K562 (cell line): ENCODE results near the gene ANKRD36B. TPM values are rescaled to one million over a fixed set of nuclear protein-coding genes. Genes with fewer than 3 reads are reported as not detected.
"Not testable (repeated sequence)": the region's sequence is repeated elsewhere in the genome, so short reads cannot be mapped to it uniquely, and the experiment has no call there.

ENCODE experiments used
- ATAC-seq: fragments of 200-7000 bp; cut with Tn5 transposase; 3 replicates; pipeline ENCODE4 v1.9.1; 2020; ENCODE audit warnings: moderate library complexity
- BruUV-seq: library from RNA; stranded (reverse); fragments of 400-500 nt; replicated peaks from 2 replicates; lab custom pipeline; 2021; lab: Mats Ljungman, UMichigan
- CTCF ChIA-PET: fragments of 300-600 bp; formaldehyde crosslinking; extraction: SDS; loops from one replicate; lab custom pipeline; 2021; ENCODE audit warnings: low intra/inter-chr PET ratio; lab: Yijun Ruan, JAX
- POLR2A ChIA-PET: fragments of 300-600, 350-650 bp; sonication (Branson Sonifier 250); formaldehyde crosslinking; extraction: SDS; loops from one replicate; lab custom pipeline; 2021; ENCODE audit warnings: antibody characterized with exemption, inconsistent platforms; lab: Yijun Ruan, JAX
- DNase-seq, 4 experiments: peaks; one replicate each; pipeline versions ENCODE4 v3.0.0 to v3.0.0-alpha.2; 2011 to 2018; ENCODE audit warnings: low spot score in 3 of 4, mixed read lengths in 3 of 4; ENCODE audit errors: extremely low read depth in 1 of 4
- FAIRE-seq: peaks from 2 replicates; lab custom pipeline; 2011; peaks lifted over from hg19 to GRCh38; lab: Jason Lieb, UNC
- H2AFZ ChIP-seq: 2 replicates; pipeline ENCODE4 v1.6.0; 2011; ENCODE audit warnings: low read depth, low read length, control low read depth, inconsistent platforms
- H3K27ac ChIP-seq: fragments of 200-600 bp; 3 replicates; pipeline ENCODE4 v1.8.0; 2011; ENCODE audit warnings: low read depth, mild to moderate bottlenecking, control low read depth, inconsistent platforms, low read length, moderate library complexity, mixed read lengths; ENCODE audit errors: extremely low read depth
- H3K27me3 ChIP-seq, 2 experiments: fragments of 300-600 bp in 1 of 2; 2 replicates in 1 of 2; 3 replicates in 1 of 2; pipeline versions ENCODE4 v1.6.0 to v1.8.0; 2011; ENCODE audit warnings: inconsistent platforms in 2 of 2, low read length in 2 of 2, mild to moderate bottlenecking in 1 of 2, mixed read lengths in 1 of 2, moderate library complexity in 1 of 2; ENCODE audit not compliant: control insufficient read depth in 2 of 2, insufficient read depth in 2 of 2
- H3K36me3 ChIP-seq: fragments of 300-600 bp; 3 replicates; pipeline ENCODE4 v1.8.0; 2011; ENCODE audit warnings: mild to moderate bottlenecking, low read length, inconsistent platforms; ENCODE audit not compliant: control insufficient read depth, insufficient read depth
- H3K4me1 ChIP-seq, 2 experiments: fragments of 200-600 bp in 1 of 2; replicated peaks in 1 of 2; 2 replicates in 1 of 2; 3 replicates in 1 of 2; pipeline versions ENCODE4 v1.5.1 to v1.8.0; 2011; ENCODE audit warnings: inconsistent platforms in 2 of 2, low read length in 2 of 2, mild to moderate bottlenecking in 1 of 2, mixed read lengths in 1 of 2, moderate library complexity in 1 of 2; ENCODE audit not compliant: control insufficient read depth in 2 of 2, insufficient read depth in 2 of 2
- H3K4me2 ChIP-seq: 2 replicates; pipeline ENCODE4 v1.6.1; 2011; ENCODE audit warnings: low read length, control low read depth, inconsistent platforms, mixed read lengths; ENCODE audit not compliant: insufficient read depth
- H3K4me3 ChIP-seq: fragments of 200-600 bp; sonication (generic), shearing (Covaris generic); 2 replicates; pipeline ENCODE4 v1.5.1; 2016; ENCODE audit warnings: control low read depth, inconsistent platforms
- H3K79me2 ChIP-seq: fragments of 200-600 bp; 3 replicates; pipeline ENCODE4 v1.8.0; 2011; ENCODE audit warnings: low read length, inconsistent platforms; ENCODE audit not compliant: control insufficient read depth, insufficient read depth
- H3K9ac ChIP-seq, 2 experiments: 2 replicates each; pipeline versions ENCODE4 v1.6.0 to v1.6.1; 2011; ENCODE audit warnings: low read depth in 2 of 2, low read length in 2 of 2, control low read depth in 1 of 2, inconsistent platforms in 1 of 2, mild to moderate bottlenecking in 1 of 2, mixed read lengths in 1 of 2; ENCODE audit not compliant: insufficient read depth in 1 of 2
- H3K9me1 ChIP-seq: one replicate; pipeline ENCODE4 v1.6.0; 2011; ENCODE audit warnings: inconsistent platforms, mild to moderate bottlenecking, low read length, moderate library complexity; ENCODE audit not compliant: control insufficient read depth, insufficient read depth
- H3K9me3 ChIP-seq: replicated peaks from 2 replicates; pipeline ENCODE4 v1.5.1; 2011; ENCODE audit warnings: low read depth, low read length, inconsistent platforms; ENCODE audit not compliant: control insufficient read depth, insufficient read depth
- H4K20me1 ChIP-seq: replicated peaks from 2 replicates; pipeline ENCODE4 v1.6.1; 2011; ENCODE audit warnings: low read length, inconsistent platforms, mixed read lengths; ENCODE audit not compliant: control insufficient read depth, insufficient read depth
- MGA ChIP-seq: fragments of 450-650 bp; IDR thresholded peaks from 2 replicates; pipeline ENCODE4 v1.6.1; 2016; ENCODE audit warnings: mild to moderate bottlenecking, moderate library complexity
- WGBS: fragments of 100-300 bp; shearing (Covaris generic); methylation state at CpG from one replicate; pipeline ENCODE4 v1.1.6; 2016; ENCODE audit warnings: low coverage, mixed read lengths; ENCODE audit not compliant: insufficient coverage; ENCODE audit errors: missing lambda C conversion rate; 5-methylcytosine and 5-hydroxymethylcytosine counted together
- in situ Hi-C: fragments of 300-500 bp; cut with MboI; formaldehyde crosslinking; loops from 4 replicates; pipeline ENCODE4 v1.15.0; 2018; ENCODE audit warnings: inconsistent platforms, mixed read lengths
- intact Hi-C: fragments of 100-400 bp; cut with micrococcal nuclease; formaldehyde crosslinking; loops from 2 replicates; pipeline ENCODE4 v1.14.2; 2022
- polyA plus RNA-seq, 8 experiments: library from polyadenylated mRNA; depleted of rRNA in 4 of 8; stranded (reverse) in 5 of 8; unstranded in 3 of 8; fragments of >200 nt; fragmentation: Nextera tagmentation in 2 of 8; fragmentation: Illumina TruSeq in 1 of 8; extraction: Ambion mirVana in 2 of 8; extraction: Trizol in 1 of 8; gene quantifications; 2 replicates each; pipeline versions ENCODE4 v1.2.1 to v1.2.3, GENCODE V29; 2011 to 2014; ENCODE audit warnings: inconsistent platforms in 1 of 8, missing spikeins in 1 of 8
- total RNA-seq, 7 experiments: library from RNA; depleted of rRNA in 6 of 7; stranded (reverse); fragments of >200 nt in 6 of 7; fragmentation: Illumina TruSeq in 2 of 7; extraction: Trizol in 2 of 7; gene quantifications; 2 replicates each; pipeline versions ENCODE4 v1.2.1 to v1.2.3, GENCODE V29; 2011 to 2021; ENCODE audit warnings: low replicate concordance in 1 of 7

The ANKRD36B gene
- total and polyA plus RNA-seq, 9 of the 15 experiments (the other 6 are each of a cell fraction or from before 2014, with no cell fraction given), result 7.6 to 40.9 (median 13.3) TPM

- H3K27ac ChIP-seq, result not testable (repeated sequence)
- peak; percentile 57 for TF ChIP-seq MGA
- TF ChIP-seq, all 486 proteins: peak for 1; not testable (repeated sequence) for 485
- CTCF ChIA-PET, H3K36me3 ChIP-seq, H3K4me3 ChIP-seq, ATAC-seq, DNase-seq, H3K9ac ChIP-seq, BruUV-seq, FAIRE-seq, H3K79me2 ChIP-seq, H3K9me3 ChIP-seq, H3K27me3 ChIP-seq, H2AFZ ChIP-seq, H3K4me1 ChIP-seq, H3K4me2 ChIP-seq, in situ Hi-C loops, H3K9me1 ChIP-seq, H4K20me1 ChIP-seq, POLR2A ChIA-PET: not testable (repeated sequence)
- intact Hi-C loops, result loop anchor here (10.0 kb wide), 3 partner anchors 51 to 791 kb away; partner anchors contain the start of gene COX5B
- WGBS, result 2% methylated on average over 3 of the region's 3 CpGs
These were observed 3.8 kb upstream of the ANKRD36B start for GRCh38 chr2:97593520-97593919.
